HG03060 (cell line): Measurements from ENCODE around the gene GPR63.

ENCODE experiments used
- ATAC-seq: cut with Tn5 transposase; IDR thresholded peaks from one replicate; pipeline ENCODE4 v1.9.1; 2021; ENCODE audit warnings: low read depth, moderate number of reproducible peaks; ENCODE audit not compliant: unreplicated experiment

GPR63 gene

GRCh38 chr6:96837081-96837971, at the start of gene GPR63:
GPR63 (minus strand) TSS chr6:96837477; CDS start chr6:96799731, 37,746 bp downstream.
- peak; percentile 82 for ATAC-seq

DNA sequence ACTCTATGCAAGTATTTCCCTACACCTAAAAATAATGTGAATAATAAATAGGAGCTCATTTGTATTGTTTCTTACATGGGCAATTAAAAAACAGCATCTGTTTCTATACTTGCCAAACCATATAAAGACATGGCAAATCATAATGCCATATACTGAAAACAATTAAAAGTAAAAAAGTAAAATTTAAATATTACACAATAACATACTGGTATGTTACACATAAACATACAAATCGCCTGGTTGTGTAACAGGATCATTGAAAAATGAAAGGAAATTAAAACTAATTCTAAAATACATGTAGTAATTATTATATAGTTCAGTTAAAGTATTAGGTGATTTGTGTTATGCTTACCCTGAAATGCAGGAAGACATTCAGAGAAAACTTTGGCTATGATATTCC, 49.2 kb upstream of the GPR63 start:
- no peak for ATAC-seq

- ATAC-seq: peak; percentile 83
Measured at GRCh38 chr6:96885187-96885631, 47.9 kb upstream of the GPR63 start.

- ATAC-seq: no peak
Measured at GRCh38 chr6:96878143-96878542, 40.9 kb upstream of the GPR63 start.

- no peak for ATAC-seq
Measured at GRCh38 chr6:96876886-96877545, 39.7 kb upstream of the GPR63 start.

- no peak for ATAC-seq
Measured at GRCh38 chr6:96872976-96873375, 35.7 kb upstream of the GPR63 start.

DNA sequence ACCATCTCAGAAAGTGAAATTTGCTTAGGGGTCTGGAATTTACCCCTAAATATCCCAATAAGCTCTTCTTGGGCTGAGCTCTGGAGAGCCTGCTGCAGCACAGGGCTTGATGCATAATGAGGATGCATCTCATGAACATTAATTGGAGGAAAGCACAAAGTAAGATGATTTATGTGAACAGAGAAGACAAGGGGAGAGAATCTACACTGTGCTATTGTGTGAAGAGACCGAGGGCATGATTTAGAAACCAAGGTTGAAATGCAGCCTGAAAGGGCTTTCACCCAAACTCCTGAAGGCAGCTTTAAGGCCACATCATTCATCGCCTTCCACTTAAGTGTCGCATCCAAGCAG, 27.8 kb upstream of the GPR63 start:
- ATAC-seq: no peak

DNA sequence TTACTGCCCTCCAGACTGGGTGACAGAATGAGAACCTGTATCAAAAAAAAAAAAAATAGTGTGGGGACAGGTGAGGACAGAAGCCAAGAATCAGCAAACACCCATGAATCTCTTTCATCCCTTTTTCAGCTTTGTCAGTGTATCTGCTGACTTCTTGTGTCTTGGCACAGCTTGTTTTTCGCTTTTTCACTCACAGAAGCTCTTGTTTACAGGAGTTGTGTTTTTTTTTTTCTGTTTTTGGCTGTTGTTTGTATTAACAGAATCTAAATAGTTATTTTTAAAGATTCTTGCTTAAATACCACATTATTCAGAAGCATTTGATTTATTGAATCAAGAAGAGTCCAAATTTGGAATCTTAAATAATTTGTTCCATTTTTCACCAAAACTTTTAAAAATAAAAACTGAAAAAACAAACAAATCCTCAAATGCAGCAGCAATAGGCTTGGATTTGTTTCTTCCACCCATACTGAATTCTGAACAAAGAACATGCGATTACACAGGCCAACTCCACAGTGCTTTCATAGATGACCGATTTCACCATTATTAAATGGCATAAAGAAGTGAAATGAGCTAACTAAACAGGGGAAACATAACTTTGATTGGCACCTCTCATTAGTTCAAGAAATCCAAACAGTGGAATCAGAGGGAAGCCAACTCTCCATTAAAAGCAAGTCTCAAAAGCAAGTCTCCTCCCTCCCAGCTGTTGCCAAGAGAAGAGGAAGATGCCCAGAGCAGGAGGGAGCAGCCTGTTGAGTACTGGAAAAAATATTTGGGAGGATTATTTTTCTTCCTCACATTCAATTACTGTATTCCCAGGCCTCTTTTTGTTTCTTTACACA, 27.2 kb upstream of the GPR63 start:
- no peak for ATAC-seq

DNA sequence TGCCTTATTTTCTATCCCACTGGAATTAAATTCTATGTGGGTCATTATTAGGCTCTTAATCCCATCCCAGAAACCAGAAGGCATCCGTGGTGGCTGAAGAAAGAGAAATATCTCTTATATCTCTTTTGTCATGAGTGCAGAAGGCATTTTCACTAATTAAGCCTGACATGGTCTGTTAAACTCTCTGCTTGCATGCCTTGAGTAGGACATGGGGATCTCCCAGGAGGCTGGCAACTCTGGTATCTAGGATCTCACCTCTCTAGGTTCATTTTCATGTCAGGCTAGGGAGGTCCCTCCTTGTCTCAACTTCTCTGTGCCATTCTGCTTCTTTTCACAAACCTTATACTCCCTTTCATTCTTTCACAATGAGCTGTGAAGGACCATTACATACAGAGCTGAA, 25.3 kb upstream of the GPR63 start:
- no peak for ATAC-seq

DNA sequence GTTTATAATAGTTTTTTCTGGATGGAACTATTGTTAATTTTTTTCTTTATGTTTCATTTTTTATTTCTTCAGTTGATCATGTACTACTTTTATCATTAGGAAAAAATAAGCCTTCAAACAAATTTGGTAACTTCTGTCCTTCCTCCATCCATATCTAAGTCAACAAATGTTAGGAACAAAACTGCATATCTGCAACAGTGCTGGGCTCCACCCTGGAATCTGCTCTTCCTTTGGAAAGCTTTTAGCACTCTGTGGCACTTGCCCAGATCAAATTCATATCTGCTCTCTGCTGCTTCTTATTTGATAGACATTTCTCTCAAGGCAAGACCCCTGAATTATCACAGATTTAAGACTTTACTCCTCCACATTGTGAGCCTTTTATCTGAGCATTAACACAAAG, 24.3 kb upstream of the GPR63 start:
- ATAC-seq: no peak

GRCh38 chr6:96856856-96857255, 19.6 kb upstream of the GPR63 start:
- ATAC-seq: no peak

DNA sequence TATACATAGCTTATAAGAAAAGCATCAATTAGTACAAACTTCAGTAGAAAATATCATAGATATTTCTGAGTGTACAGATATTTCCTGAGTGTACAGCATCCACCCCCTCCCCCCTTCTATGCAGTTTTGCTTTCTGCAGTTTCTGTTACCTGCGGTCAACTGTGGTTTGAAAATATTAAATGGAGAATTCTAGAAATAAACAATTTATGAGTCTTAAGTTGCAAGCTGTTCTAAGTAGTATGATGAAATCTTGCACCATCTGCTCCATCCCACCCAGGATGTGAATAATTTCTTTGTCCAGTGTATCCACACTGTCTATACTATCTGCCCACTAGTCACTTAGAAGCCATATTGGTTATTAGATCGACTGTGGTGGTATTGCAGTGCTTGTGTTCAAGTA, 15.8 kb upstream of the GPR63 start:
- ATAC-seq: no peak

DNA sequence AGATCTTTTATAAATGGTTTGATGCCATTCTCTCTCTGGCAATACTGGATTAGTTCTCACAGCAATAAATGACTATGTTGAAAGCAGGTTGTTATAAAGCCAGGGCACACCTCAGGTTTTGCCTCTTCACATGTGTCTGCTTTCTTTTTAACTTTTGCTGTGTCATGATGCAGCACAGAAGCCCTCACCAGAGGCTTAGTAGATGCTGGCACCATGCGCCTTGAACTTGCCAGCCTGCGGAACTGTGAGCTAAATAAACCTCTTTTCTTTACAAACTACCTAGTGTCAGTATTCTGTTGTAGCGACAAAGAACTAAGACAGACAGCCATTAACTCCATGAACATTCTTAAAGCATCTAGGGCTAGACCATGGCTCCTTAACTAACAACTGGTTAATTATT, 15.3 kb upstream of the GPR63 start:
- ATAC-seq: no peak

DNA sequence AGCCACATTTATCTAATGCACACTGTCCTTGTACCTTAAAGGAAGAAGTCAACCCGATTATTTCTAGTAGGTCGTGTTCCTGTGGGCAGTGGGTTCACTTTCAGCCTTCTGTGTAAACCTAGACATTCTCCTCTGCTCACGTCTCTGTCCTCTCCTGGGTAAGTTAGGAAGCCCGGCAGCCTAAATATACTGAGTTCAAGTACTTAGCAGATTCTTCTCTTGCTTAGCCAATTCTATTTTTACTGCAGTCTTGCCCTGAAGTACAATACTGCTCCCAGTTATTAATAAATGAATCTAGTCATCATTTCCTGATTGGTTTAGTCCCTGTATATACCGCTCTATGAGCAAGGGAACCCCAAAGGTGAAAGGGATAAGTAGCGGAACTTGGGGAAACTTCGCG, 14.6 kb upstream of the GPR63 start:
- ATAC-seq: no peak

- no peak for ATAC-seq
Measured at GRCh38 chr6:96849615-96850014, 12.3 kb upstream of the GPR63 start.

- peak; percentile 68 for ATAC-seq
Measured at GRCh38 chr6:96844530-96844929, 7.3 kb upstream of the GPR63 start.

DNA sequence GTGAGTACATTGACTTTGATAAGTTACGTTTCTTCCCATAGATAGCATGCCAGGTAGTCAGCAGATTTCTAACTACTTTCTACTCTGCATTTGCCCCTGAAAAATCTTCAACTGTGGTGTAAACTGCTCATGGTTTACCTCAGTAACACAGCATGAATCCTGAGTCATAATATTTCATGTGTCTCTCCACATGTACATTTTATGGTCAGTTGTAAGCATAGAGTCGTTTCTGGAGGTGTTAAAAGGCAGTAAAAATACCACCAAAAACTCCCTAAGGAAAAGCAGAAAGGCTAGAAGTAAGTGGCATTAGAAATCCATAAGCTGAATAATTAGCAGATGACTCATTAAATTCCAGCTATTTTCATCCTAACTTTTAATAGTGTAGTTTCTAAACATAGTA, 4.1 kb upstream of the GPR63 start:
- ATAC-seq: no peak

DNA sequence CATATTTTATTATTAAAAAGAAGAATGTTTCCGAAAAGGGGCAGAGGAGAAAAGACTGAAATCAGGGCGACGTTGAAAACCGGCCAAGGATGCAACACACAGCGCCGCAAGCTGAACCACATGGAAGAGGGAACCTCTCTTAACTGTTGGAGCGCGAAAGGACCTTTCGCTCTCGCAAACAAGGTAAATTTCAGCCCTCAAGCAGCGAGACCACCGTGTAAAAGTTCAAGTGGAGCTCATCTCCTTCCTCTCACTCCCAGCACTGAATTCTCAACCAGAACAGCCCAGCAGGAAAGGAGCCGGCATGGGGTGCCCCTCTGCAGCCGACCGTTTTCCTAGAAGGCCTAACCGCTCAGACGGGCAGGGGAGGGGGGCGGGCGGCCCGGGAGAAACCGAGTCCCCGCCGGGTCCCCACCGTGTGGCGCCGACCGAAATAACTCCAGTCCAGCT, 621 bp downstream of the GPR63 start:
- no peak for ATAC-seq

- no peak for ATAC-seq
Measured at GRCh38 chr6:96834070-96834469, 3.2 kb downstream of the GPR63 start.

GRCh38 chr6:96832780-96833179, 4.5 kb downstream of the GPR63 start:
- no peak for ATAC-seq

- no peak for ATAC-seq
Measured at GRCh38 chr6:96826865-96827264, 10.4 kb downstream of the GPR63 start.
